Liver (tissue), 9 donors: ENCODE data around the gene TM9SF2. TPM values are rescaled to one million over a fixed set of nuclear protein-coding genes. Genes with fewer than 3 reads are reported as not detected.

ENCODE experiments used
- DNase-seq: peaks from one replicate; pipeline ENCODE4 v3.0.0-alpha.2; 2017; ENCODE audit warnings: low spot score
- H3K27ac ChIP-seq, 2 donors: one replicate each; pipeline ENCODE4 v1.7.0; 2013; ENCODE audit warnings: inconsistent platforms in 2 of 2, low read length in 2 of 2, control low read depth in 1 of 2, low read depth in 1 of 2, mild to moderate bottlenecking in 1 of 2
- H3K27me3 ChIP-seq, 4 donors: one replicate each; pipeline versions ENCODE4 v1.6.1 to v1.7.0; 2013; ENCODE audit warnings: low read length in 3 of 4, inconsistent platforms in 1 of 4, mild to moderate bottlenecking in 1 of 4, moderate library complexity in 1 of 4; ENCODE audit not compliant: control insufficient read depth in 4 of 4, insufficient read depth in 4 of 4
- H3K36me3 ChIP-seq, 4 donors: one replicate each; pipeline versions ENCODE4 v1.6.1 to v1.7.0; 2013; ENCODE audit warnings: low read length in 3 of 4, mild to moderate bottlenecking in 3 of 4, low read depth in 1 of 4, moderate library complexity in 1 of 4; ENCODE audit not compliant: control insufficient read depth in 4 of 4, insufficient read depth in 3 of 4
- H3K4me1 ChIP-seq, 4 donors: one replicate each; pipeline versions ENCODE4 v1.6.1 to v1.7.0; 2013; ENCODE audit warnings: low read length in 3 of 4, mild to moderate bottlenecking in 3 of 4, moderate library complexity in 1 of 4; ENCODE audit not compliant: control insufficient read depth in 4 of 4, insufficient read depth in 4 of 4
- H3K4me3 ChIP-seq, 3 donors: one replicate each; pipeline versions ENCODE4 v1.6.1 to v1.7.0; 2013; ENCODE audit warnings: low read length in 3 of 3, control low read depth in 1 of 3, low read depth in 1 of 3, mild to moderate bottlenecking in 1 of 3
- H3K9ac ChIP-seq, 2 donors: one replicate each; pipeline ENCODE4 v1.7.0; 2013; ENCODE audit warnings: low read length in 2 of 2, mild to moderate bottlenecking in 2 of 2, moderate library complexity in 2 of 2, control low read depth in 1 of 2, low read depth in 1 of 2
- H3K9me3 ChIP-seq, 4 donors: one replicate each; pipeline versions ENCODE4 v1.6.1 to v1.7.0; 2013; ENCODE audit warnings: low read length in 3 of 4; ENCODE audit not compliant: control insufficient read depth in 4 of 4
- CTCF ChIP-seq: fragments of 150-350 bp; IDR thresholded peaks from 2 replicates; pipeline ENCODE4 v1.5.1; 2017; ENCODE audit warnings: improper control_type of control experiment, low read depth, low read length; ENCODE audit not compliant: missing input control
- EGR1 ChIP-seq, 2 donors: IDR thresholded peaks; 2 replicates each; pipeline ENCODE4 v1.6.1; 2016 to 2018; ENCODE audit warnings: antibody characterized with exemption in 2 of 2, low read depth in 2 of 2
- FOXA2 ChIP-seq: IDR thresholded peaks from 2 replicates; pipeline ENCODE4 v1.6.1; 2016; ENCODE audit warnings: antibody characterized with exemption
- GABPA ChIP-seq, 2 donors: IDR thresholded peaks in 1 of 2; conservative IDR thresholded peaks in 1 of 2; 2 replicates each; pipeline ENCODE4 v1.6.1; 2016; ENCODE audit warnings: antibody characterized with exemption in 2 of 2, mild to moderate bottlenecking in 1 of 2, moderate library complexity in 1 of 2
- HNF4A ChIP-seq, 2 donors: conservative IDR thresholded peaks; 2 replicates each; pipeline ENCODE4 v1.6.1; 2016; ENCODE audit warnings: antibody characterized with exemption in 2 of 2, mild to moderate bottlenecking in 2 of 2
- HNF4G ChIP-seq: IDR thresholded peaks from 2 replicates; pipeline ENCODE4 v1.6.1; 2016; ENCODE audit warnings: antibody characterized with exemption
- JUND ChIP-seq, 2 donors: IDR thresholded peaks; 2 replicates each; pipeline ENCODE4 v1.6.1; 2016; ENCODE audit warnings: antibody characterized with exemption in 2 of 2
- NR2F2 ChIP-seq: IDR thresholded peaks from 2 replicates; pipeline ENCODE4 v1.6.1; 2016; ENCODE audit warnings: antibody characterized with exemption
- RAD21 ChIP-seq, 2 donors: IDR thresholded peaks; 2 replicates each; pipeline ENCODE4 v1.6.1; 2016; ENCODE audit warnings: antibody characterized with exemption in 2 of 2, mild to moderate bottlenecking in 2 of 2
- SP1 ChIP-seq: IDR thresholded peaks from 2 replicates; pipeline ENCODE4 v1.6.1; 2018; ENCODE audit warnings: antibody characterized with exemption, mild to moderate bottlenecking
- ZBTB33 ChIP-seq: IDR thresholded peaks from 2 replicates; pipeline ENCODE4 v1.6.1; 2016; ENCODE audit warnings: antibody characterized with exemption
- WGBS: extraction: QIAGEN DNeasy Blood & Tissue Kit; methylation state at CpG from one replicate; pipeline ENCODE4 v1.1.7; 2013; 5-methylcytosine and 5-hydroxymethylcytosine counted together
- polyA plus RNA-seq, 2 donors: library from polyadenylated mRNA; stranded (reverse) in 1 of 2; unstranded in 1 of 2; fragments of 200-250 nt in 1 of 2; fragments of >200 nt in 1 of 2; fragmentation: Nextera tagmentation in 1 of 2; extraction: Ambion mirVana in 1 of 2; gene quantifications; one replicate each; pipeline versions ENCODE4 v1.2.1 to v1.2.3, GENCODE V29; 2013 to 2015
- total RNA-seq, 2 donors: library from RNA; depleted of rRNA; stranded (reverse); fragments of >200 nt; gene quantifications; one replicate each; pipeline ENCODE4 v1.2.3, GENCODE V29; 2014
- TF ChIP-seq, protein P1 (sequence below): IDR thresholded peaks from 2 replicates; pipeline ENCODE4 v1.6.1; 2016; ENCODE audit warnings: antibody characterized with exemption
- TF ChIP-seq, protein P2 (sequence below): IDR thresholded peaks from 2 replicates; pipeline ENCODE4 v1.6.1; 2016; ENCODE audit warnings: antibody characterized with exemption
- donor health status: healthy.
- donor health status: healthy.
- donor health status: healthy.
- donor health status: healthy.
- donor health status: healthy.

The TM9SF2 gene
- total and polyA plus RNA-seq, 4 donors, result 70.2 to 112 (median 99.0) TPM

GRCh38 chr13:99514801-99515200 lies 13.5 kb downstream of the TM9SF2 start:
- Histone ChIP-seq H3K9me3 (no peaks in the 10 kb centered on the region), H3K4me1 (peaks cover 0 to 10% (median 4%) of the 10 kb centered on the region in 4 donors), H3K27ac (no peak overlapping the region), H3K9ac (no peak overlapping the region), H3K27me3 (no peaks in the 10 kb centered on the region), H3K4me3 (no peak overlapping the region), H3K36me3 (no peaks in the 10 kb centered on the region)
- 88% methylated on average over 4 of the region's 4 CpGs for WGBS
- no peak for TF ChIP-seq NR2F2
- TF ChIP-seq RAD21 (IDR thresholded peaks at IDR 0.05), result no peak
- TF ChIP-seq, protein P1, sequence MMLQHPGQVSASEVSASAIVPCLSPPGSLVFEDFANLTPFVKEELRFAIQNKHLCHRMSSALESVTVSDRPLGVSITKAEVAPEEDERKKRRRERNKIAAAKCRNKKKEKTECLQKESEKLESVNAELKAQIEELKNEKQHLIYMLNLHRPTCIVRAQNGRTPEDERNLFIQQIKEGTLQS, result no peak
- TF ChIP-seq, protein P2, sequence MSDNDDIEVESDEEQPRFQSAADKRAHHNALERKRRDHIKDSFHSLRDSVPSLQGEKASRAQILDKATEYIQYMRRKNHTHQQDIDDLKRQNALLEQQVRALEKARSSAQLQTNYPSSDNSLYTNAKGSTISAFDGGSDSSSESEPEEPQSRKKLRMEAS, result no peak
- TF ChIP-seq HNF4A (conservative IDR thresholded peaks at IDR 0.05), result no peak
- DNase-seq, result no peak

DNA sequence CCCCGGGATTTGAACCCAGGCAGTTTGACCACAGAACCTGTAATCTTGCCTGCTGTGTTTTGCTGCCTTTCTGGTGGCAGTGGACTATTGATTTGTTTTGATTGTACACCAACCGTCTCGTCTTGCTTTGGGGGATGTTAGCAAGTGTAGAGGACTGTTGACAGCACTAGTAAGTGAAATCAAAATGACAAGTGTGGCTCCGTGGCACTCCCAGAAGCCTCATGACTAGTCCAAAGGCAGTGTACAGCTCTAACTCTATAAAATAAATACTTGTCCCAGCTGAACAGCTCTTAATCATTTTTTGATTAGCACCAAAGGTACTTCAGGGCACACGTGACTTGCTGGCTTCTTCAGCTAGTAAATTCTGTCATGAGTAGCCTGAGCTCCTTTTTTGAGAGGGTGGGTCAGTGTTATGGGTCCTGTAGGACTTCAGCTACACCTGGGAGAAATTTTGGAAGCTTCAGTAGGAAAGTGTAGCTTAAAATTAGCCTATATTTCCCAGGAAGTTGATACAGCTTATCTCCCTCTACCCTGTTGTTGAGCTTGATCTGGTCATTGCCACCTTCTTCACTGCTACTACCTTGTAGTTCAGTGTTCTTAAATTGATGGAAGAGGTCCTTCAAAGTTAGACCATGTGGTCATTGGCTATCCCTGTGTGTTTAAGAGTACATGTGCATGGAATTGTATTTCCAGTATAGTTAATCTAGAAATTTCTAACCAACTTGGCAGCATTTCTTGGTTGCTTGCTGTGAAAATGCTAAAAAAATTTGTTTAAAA lies 15.1 kb downstream of the TM9SF2 start:
- Histone ChIP-seq H3K9me3 (no peaks in the 10 kb centered on the region), H3K27ac (no peak overlapping the region), H3K4me1 (peaks cover 0 to 10% (median 4%) of the 10 kb centered on the region in 4 donors), H3K9ac (no peak overlapping the region), H3K27me3 (no peaks in the 10 kb centered on the region), H3K36me3 (peaks cover 4 to 9% (median 6%) of the 10 kb centered on the region in 4 donors), H3K4me3 (no peak overlapping the region)
- no peak for DNase-seq
- 50% methylated on average over 5 of the region's 5 CpGs for WGBS
- TF ChIP-seq RAD21 (IDR thresholded peaks at IDR 0.05) (no peak), GABPA (IDR thresholded peaks at IDR 0.05 in 1 of 2, conservative IDR thresholded peaks at IDR 0.05 in 1 of 2) (no peak), HNF4A (conservative IDR thresholded peaks at IDR 0.05) (peak in 1 of 2 donors; percentile 35), NR2F2 (no peak)

GRCh38 chr13:99517577-99517976 lies 16.3 kb downstream of the TM9SF2 start:
- Histone ChIP-seq H3K9me3 (no peaks in the 10 kb centered on the region), H3K27ac (no peak overlapping the region), H3K36me3 (peaks cover 4 to 13% (median 10%) of the 10 kb centered on the region in 4 donors), H3K27me3 (no peaks in the 10 kb centered on the region), H3K9ac (no peak overlapping the region), H3K4me1 (peaks cover 0 to 10% (median 4%) of the 10 kb centered on the region in 4 donors), H3K4me3 (no peak overlapping the region)
- no peak for TF ChIP-seq EGR1 (IDR thresholded peaks at IDR 0.05; ENCODE audit: low read depth in 2 of 2)
- TF ChIP-seq HNF4G, result no peak
- TF ChIP-seq ZBTB33, result no peak
- TF ChIP-seq RAD21 (IDR thresholded peaks at IDR 0.05), result no peak
- TF ChIP-seq FOXA2, result no peak
- no peak for TF ChIP-seq CTCF
- no peak for TF ChIP-seq NR2F2
- no peak for TF ChIP-seq SP1
- no peak for TF ChIP-seq JUND (IDR thresholded peaks at IDR 0.05)
- TF ChIP-seq, protein P1, result no peak
- DNase-seq, result no peak
- WGBS, result 88% methylated on average over 2 of the region's 2 CpGs
